K562 treated with DMSO at 1 percent for 4 hours (cell line): ENCODE results near the gene KCTD4. TPM values are rescaled to one million over a fixed set of nuclear protein-coding genes. Genes with fewer than 3 reads are reported as not detected.

Experiments used
- total RNA-seq: library from RNA; unstranded; fragments of 300-600 nt; gene quantifications from 2 replicates; pipeline ENCODE4 v1.2.3, GENCODE V29; 2022; ENCODE audit not compliant: insufficient read depth

Gene KCTD4
- total RNA-seq, result not detected in 2 replicates

DNA sequence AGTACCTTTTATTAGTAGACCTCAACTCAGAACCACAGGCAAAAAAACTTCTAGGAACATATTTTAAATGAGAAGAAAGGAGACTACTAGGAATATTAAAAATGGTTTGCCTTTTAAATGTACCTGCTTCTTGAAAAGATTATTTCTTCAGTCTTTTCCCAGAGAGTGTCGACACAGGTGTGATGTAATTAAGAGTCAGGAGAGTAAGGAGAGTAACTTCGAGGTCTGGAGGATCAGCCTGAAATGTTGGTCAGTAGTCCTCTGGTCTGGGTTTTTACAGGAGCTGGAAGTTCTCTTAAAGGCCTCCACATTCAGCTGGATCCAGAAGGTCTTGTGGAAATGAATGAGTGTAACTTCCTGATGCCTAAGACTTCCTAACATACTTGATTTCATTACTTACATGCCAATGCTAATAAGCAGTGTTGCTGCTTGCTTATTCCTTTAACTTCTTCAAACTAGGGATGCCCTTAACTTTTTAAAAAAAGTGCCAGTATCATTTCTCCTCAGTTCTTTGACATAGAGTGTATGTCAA is at the start of gene KCTD4:
TSS of gene KCTD4 (minus strand) at position 345 of the 532 bp plus-strand sequence. CDS start 6,478 bp downstream, outside the sequence.

Other genes with a start within 250 kb of the KCTD4 start
- gene NUFIP1, start 211.6 kb downstream of the KCTD4 start, total RNA-seq, result 2.2 and 2.5 TPM in 2 replicates
- 10.4 and 12.6 TPM in 2 replicates for gene GPALPP1, start 211.5 kb downstream of the KCTD4 start, total RNA-seq
- 13.2 and 13.9 TPM in 2 replicates for gene GTF2F2, start 80.5 kb downstream of the KCTD4 start, total RNA-seq
- gene TPT1, start 140.1 kb upstream of the KCTD4 start, total RNA-seq, result 3,047 and 3,166 TPM in 2 replicates
- 5.5 and 5.6 TPM in 2 replicates for gene SLC25A30, start 217.3 kb upstream of the KCTD4 start, total RNA-seq